ENCODE measurements around the gene LRRC8E.
"Not testable (repeated sequence)": the region's sequence is repeated elsewhere in the genome, so short reads cannot be mapped to it uniquely, and the experiment has no call there.

LRRC8E gene

GRCh38 chr19:7888826-7889217 lies 512 bp downstream of the LRRC8E start:
- DNase-seq: no peak

GRCh38 chr19:7893362-7894101 lies 5.2 kb downstream of the LRRC8E start:
- DNase-seq: not testable (repeated sequence)

DNA sequence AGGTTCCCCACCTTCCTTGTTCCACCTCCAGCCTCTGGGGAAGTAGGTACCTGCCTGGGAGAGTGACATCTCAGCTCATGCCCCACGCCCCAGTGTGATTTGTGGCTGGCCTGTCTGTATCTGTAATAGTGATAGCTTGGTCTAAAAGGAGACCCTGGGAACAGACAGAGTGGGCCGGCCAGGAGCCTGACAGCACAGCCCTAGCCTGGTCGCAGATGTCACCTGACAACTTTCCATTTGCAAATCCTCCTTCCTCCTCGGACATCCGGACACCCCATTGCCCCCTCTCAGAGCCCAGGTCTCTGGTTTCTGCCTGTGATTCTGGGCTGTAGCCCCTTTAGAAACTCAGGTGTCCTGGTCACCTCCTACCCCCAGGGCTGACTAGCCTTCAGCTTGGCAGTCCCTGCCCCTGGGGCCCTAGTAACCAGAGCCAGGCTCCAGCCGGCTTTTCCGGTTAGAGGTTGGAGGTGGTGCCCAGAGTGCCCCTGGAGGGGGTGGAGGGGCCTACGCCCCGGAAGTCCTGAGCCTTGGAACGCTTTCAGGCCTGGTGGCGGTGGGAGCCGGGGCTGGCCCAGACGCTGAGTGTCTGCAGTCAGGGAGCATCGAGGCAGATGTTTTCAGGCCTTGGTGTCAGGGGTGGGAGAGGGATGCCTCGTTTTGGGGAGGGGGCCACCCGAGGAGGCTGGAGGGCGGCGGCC lies 6.5 kb downstream of the LRRC8E start:
- no peak for DNase-seq

GRCh38 chr19:7895565-7895964 lies 7.3 kb downstream of the LRRC8E start:
- DNase-seq: no peak

DNA sequence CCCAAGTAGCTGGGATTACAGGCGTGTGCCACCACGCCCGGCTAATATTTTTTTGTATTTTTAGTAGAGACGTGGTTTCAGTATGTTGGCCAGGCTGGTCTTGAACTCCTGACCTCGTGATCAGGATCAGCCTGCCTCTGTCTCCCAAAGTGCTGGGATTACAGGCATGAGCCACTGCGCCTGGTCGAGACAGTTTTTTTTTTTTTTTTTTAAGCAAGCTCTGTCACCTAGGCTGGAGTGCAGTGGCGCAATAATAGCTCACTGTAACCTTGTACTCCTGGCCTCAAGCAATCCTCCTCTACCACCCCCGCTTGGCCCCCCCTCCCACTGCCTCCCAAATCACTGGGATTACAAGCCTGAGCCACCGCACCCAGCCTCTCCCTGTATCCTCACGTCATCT lies 9.0 kb downstream of the LRRC8E start:
- no peak for DNase-seq

- DNase-seq: no peak
These were observed 10.7 kb downstream of the LRRC8E start for GRCh38 chr19:7898967-7899366.

DNA sequence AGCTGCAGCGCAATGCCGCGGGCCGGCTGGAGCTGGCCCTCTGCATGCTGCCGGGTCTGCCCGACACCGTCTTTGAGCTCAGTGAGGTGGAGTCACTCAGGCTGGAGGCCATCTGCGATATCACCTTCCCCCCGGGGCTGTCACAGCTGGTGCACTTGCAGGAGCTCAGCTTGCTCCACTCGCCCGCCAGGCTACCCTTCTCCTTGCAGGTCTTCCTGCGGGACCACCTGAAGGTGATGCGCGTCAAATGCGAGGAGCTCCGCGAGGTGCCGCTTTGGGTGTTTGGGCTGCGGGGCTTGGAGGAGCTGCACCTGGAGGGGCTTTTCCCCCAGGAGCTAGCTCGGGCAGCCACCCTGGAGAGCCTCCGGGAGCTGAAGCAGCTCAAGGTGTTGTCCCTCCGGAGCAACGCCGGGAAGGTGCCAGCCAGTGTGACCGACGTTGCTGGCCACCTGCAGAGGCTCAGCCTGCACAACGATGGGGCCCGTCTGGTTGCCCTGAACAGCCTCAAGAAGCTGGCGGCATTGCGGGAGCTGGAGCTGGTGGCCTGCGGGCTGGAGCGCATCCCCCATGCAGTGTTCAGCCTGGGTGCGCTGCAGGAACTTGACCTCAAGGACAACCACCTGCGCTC lies 11.6 kb downstream of the LRRC8E start:
- no peak for DNase-seq

DNA sequence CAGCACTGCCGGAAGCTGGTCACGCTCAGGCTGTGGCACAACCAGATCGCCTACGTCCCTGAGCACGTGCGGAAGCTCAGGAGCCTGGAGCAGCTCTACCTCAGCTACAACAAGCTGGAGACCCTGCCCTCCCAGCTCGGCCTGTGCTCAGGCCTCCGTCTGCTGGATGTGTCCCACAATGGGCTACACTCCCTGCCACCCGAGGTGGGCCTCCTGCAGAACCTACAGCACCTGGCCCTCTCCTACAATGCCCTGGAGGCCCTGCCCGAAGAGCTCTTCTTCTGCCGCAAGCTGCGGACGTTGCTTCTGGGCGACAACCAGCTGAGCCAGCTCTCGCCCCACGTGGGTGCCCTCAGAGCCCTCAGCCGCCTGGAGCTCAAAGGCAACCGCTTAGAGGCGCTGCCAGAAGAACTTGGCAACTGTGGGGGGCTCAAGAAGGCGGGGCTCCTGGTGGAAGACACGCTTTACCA lies 12.1 kb downstream of the LRRC8E start:
- DNase-seq: no peak

DNA sequence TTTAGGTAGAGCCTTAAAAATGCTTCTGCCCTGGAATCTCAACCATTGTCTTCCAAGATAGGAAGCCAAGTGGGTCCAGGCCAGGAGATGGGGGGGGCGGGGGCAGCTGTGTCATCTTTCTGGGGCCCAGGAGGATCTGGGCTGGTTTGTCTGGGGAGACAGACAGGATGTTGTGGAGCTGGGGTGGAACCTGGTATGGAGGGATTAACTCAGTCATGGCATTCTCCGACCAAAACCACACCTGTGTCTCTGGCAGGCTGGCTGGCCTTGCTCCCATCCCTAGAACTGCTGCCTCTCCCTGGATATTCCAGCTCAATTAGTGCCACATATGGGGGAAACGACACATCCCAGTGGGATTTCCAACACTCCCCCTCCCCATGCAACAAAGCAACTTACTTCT lies 12.6 kb downstream of the LRRC8E start:
- no peak for DNase-seq

DNA sequence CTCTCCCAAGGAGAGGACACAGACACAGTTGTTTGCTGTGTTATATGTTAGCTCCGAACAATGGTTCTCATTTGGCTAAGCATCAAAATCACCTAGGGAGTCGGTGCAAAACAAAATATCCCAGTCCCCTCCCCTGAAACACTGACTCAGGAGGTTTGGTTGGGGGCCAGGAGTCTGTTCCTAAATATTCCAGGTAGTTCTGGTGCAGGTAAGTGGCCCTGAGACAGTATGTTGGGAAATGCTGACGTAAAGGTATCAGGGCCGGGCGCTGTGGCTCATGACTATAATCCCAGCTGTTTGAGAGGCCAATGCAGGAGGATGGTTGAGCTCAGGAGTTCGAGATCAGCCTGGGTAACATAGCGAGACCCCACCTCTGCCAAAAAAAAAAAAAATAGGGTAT lies 13.0 kb downstream of the LRRC8E start:
- no peak for DNase-seq

DNA sequence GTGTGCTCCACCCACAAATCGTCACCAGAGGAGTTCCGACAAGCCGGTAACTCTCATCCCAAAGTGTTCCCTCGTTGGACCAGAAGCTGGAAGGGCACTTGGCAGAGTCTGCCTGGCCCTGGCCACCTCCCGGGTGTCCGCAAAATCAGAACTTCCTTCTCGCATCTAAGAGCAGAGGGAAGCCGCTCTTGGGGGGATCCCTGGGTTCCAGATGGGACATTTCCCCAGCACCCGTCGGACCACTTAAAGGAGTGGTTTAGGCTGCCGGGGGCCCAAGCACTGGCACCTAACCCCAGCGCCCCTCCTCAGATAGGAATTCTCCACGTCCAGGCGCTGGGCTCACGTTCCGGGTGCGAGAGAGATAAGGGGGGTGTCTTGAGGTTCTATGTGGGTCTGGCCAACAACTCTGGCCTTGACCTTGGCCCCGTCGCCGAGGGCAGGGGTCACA lies 14.5 kb downstream of the LRRC8E start:
- no peak for DNase-seq

DNA sequence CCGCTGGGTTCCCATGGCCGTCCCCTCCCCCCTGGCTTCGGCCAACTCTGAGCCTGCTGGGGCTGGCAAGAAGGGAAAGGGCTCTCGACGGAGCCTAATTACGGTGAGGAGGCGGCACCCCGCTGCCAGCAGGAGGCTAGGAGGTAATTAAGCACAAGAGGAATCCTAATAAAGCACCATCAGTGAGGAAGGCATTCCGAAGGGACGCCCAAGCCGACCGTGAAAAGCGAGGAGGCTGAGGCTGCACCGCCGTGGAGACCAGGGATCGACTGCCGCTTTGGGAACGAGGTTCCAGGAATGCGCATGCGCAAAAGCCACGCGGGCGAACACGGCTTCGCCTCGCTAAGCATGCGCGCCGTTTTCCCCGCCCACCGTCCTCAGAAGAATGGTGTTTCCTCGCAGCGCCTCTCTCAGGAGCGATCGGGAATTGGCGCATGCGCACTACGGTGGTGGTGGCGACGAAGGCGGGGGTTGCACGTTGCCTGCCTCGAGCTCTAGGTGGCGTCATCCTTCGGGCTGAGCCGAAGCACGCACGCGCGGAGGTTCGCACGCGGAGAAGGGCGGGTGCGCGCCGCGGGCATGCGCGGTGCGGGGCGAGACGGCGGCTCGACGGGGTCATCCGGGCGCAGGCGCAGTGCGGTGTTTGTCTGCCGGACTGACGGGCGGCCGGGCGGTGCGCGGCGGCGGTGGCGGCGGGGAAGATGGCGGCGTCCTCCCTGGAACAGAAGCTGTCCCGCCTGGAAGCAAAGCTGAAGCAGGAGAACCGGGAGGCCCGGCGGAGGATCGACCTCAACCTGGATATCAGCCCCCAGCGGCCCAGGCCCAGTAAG lies 15.1 kb downstream of the LRRC8E start, which contains the start of gene MAP2K7:
TSS of gene MAP2K7 (plus strand) at position 634 of the 830 bp plus-strand sequence. CDS start at position 702, 68 bp downstream.
- DNase-seq: peak; percentile 100

DNA sequence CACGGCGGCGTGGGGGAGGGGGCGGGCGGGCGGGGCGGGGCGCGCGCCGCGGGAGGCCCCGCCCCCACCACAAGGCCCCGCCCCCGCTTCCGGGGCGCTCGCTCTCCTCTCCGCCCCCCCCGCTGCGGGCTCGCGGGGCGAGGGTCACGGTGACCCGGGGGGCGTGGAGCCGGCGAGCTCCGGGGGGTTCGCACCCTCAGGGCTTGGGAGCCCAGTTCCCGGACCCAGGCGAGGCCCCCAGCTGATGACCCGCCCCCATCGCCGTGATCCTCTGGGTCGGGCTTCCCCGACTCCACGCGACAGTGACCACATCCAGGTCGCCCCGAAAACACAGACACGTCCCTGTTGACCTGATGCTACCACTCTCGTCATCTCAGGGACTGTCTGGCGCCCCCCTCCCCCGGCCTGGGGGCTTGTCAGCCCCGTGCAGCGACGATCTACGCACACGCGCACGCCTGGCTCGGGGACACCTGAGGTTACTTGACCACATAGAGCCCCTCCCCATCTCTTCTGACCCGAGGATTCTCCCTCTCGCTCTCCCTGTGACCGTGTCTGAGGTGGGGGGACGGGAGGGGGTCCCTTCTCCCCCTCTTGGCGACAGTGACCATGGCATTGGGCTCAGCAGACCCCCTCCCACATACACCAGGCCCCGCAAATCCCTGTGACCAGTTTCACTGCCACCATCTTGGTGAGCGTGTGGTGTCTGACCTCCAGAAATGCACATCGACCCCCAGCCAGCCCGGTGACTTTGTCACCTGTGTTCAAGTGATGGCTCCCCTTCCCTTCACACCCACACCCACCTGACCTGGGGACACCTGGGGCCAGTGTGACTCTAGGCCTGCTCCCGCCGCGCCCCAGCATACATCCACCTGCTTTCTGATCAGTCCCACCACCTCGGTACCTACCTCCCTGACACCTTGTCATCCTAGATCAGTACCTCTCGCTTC lies 16.0 kb downstream of the LRRC8E start:
- DNase-seq: no peak

GRCh38 chr19:7905268-7905667 lies 17.0 kb downstream of the LRRC8E start:
- no peak for DNase-seq

GRCh38 chr19:7905859-7906258 lies 17.5 kb downstream of the LRRC8E start:
- no peak for DNase-seq

DNA sequence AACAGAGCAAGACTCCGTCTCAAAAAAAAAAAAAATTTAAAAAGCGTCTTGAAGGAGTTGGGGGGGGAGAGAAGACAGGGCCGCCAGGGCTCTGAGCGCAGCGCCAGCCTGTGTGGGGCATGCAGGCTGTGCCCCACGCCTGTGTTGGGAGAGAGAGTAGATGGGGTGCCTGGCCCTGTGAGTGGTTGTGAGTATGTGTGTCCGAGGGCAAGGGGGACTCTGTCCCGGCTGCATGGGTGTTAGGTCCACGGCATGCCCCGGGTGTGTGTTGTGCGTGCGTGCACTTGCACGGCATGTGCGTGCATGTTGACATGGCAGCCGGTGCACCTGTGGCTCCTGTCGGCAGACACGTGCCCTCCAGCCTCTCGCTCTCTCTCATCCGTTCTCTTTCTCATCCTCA lies 18.8 kb downstream of the LRRC8E start:
- no peak for DNase-seq

DNA sequence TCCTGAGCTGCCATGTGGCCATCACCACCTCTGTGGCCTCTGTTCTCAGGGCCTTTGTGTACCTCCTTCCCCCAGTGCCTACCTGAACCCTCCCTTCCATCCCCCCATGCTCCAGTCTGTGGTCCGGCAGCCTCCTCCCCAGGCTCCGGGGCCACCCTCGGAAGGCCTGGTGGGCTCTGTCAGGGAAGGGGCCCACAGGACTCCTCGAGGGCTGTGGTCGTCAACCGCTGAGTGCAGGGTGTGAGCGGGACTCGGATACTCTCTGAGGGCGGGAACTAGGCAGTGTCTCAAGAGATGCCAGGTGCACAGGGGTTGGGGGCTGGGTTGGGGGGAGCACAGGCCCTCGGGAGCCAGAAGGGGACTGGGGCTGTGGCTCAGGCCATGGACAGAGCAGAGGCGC lies 19.2 kb downstream of the LRRC8E start:
- no peak for DNase-seq

GRCh38 chr19:7908078-7908699 lies 19.9 kb downstream of the LRRC8E start:
- DNase-seq: no peak

- DNase-seq: no peak
These were observed 20.6 kb downstream of the LRRC8E start for GRCh38 chr19:7908742-7909461.

- DNase-seq: no peak
These were observed 21.3 kb downstream of the LRRC8E start for GRCh38 chr19:7909471-7910067.
